CD14-positive monocyte (primary cell): ENCODE data around the gene CCNL1. TPM values are rescaled to one million over a fixed set of nuclear protein-coding genes. Genes with fewer than 3 reads are reported as not detected.

Experiments
- DNase-seq, 3 donors: peaks; one replicate each; pipeline ENCODE4 v3.0.0-alpha.2; 2011 to 2022
- H2AFZ ChIP-seq: 2 replicates; pipeline ENCODE4 v1.6.0; 2012; ENCODE audit warnings: mild to moderate bottlenecking, low read depth, low read length, inconsistent platforms; ENCODE audit not compliant: insufficient read depth, poor library complexity, severe bottlenecking
- H3K27ac ChIP-seq, 2 donors: 1 replicate in 1 of 2; 2 replicates in 1 of 2; pipeline ENCODE4 v1.5.1; 2012 to 2013; ENCODE audit warnings: low read length in 2 of 2, control low read depth in 1 of 2, inconsistent platforms in 1 of 2, low read depth in 1 of 2, mild to moderate bottlenecking in 1 of 2
- H3K27me3 ChIP-seq, 2 donors: one replicate each; pipeline versions ENCODE4 v1.6.0 to v1.6.1; 2011 to 2013; ENCODE audit warnings: low read length in 2 of 2; ENCODE audit not compliant: control insufficient read depth in 2 of 2, insufficient read depth in 2 of 2
- H3K36me3 ChIP-seq, 2 donors: replicated peaks in 1 of 2; 1 replicate in 1 of 2; 2 replicates in 1 of 2; pipeline versions ENCODE4 v1.5.1 to v1.6.1; 2012 to 2013; ENCODE audit warnings: low read length in 2 of 2, control low read depth in 1 of 2, inconsistent platforms in 1 of 2, mild to moderate bottlenecking in 1 of 2; ENCODE audit not compliant: insufficient read depth in 2 of 2, control insufficient read depth in 1 of 2
- H3K4me1 ChIP-seq, 2 donors: 1 replicate in 1 of 2; 2 replicates in 1 of 2; pipeline versions ENCODE4 v1.5.1 to v1.6.1; 2012 to 2013; ENCODE audit warnings: low read length in 2 of 2, control low read depth in 1 of 2, inconsistent platforms in 1 of 2, mild to moderate bottlenecking in 1 of 2, moderate library complexity in 1 of 2; ENCODE audit not compliant: insufficient read depth in 2 of 2, control insufficient read depth in 1 of 2
- H3K4me2 ChIP-seq: replicated peaks from 2 replicates; pipeline ENCODE3; 2012; ENCODE audit warnings: low read length, moderate library complexity, mild to moderate bottlenecking; ENCODE audit not compliant: poor library complexity, severe bottlenecking; ENCODE audit errors: extremely low read depth
- H3K4me3 ChIP-seq, 3 experiments: fragments of 200-600 bp in 1 of 3; sonication (generic) in 1 of 3; replicated peaks in 1 of 3; 1 replicate in 2 of 3; 2 replicates in 1 of 3; pipeline ENCODE4 v1.5.1; 2011 to 2013; ENCODE audit warnings: low read length in 3 of 3, mild to moderate bottlenecking in 3 of 3, control low read depth in 2 of 3, low read depth in 2 of 3, inconsistent platforms in 1 of 3, moderate library complexity in 1 of 3
- H3K79me2 ChIP-seq: 2 replicates; pipeline ENCODE4 v1.6.0; 2012; ENCODE audit warnings: mild to moderate bottlenecking, control low read depth, inconsistent platforms, low read length, moderate library complexity; ENCODE audit not compliant: insufficient read depth
- H3K9ac ChIP-seq: 2 replicates; pipeline ENCODE4 v1.6.0; 2017; ENCODE audit warnings: low read length, mild to moderate bottlenecking; ENCODE audit not compliant: insufficient read depth, poor library complexity, severe bottlenecking
- H3K9me3 ChIP-seq, 2 donors: replicated peaks in 1 of 2; 1 replicate in 1 of 2; 2 replicates in 1 of 2; pipeline versions ENCODE4 v1.5.1 to v1.6.1; 2012 to 2013; ENCODE audit warnings: low read length in 2 of 2, control low read depth in 1 of 2; ENCODE audit not compliant: control insufficient read depth in 1 of 2, insufficient read depth in 1 of 2
- H4K20me1 ChIP-seq: 2 replicates; pipeline ENCODE4 v1.6.0; 2012; ENCODE audit warnings: mild to moderate bottlenecking, low read length, control low read depth, moderate library complexity; ENCODE audit not compliant: insufficient read depth
- H3K27ac Mint-ChIP-seq, 7 donors: one replicate each; pipeline ENCODE4 v1.8.0; 2020; ENCODE audit warnings: mild to moderate bottlenecking in 7 of 7, mixed read lengths in 7 of 7, moderate library complexity in 6 of 7, inconsistent platforms in 2 of 7
- H3K27me3 Mint-ChIP-seq, 3 donors: one replicate each; pipeline ENCODE4 v1.8.0; 2021 to 2022; ENCODE audit warnings: low read depth in 3 of 3, mild to moderate bottlenecking in 3 of 3, mixed read lengths in 3 of 3, moderate library complexity in 3 of 3, inconsistent platforms in 1 of 3
- H3K36me3 Mint-ChIP-seq, 2 donors: one replicate each; pipeline ENCODE4 v1.8.0; 2020; ENCODE audit warnings: mixed read lengths in 2 of 2, inconsistent platforms in 1 of 2, mild to moderate bottlenecking in 1 of 2
- H3K4me1 Mint-ChIP-seq: one replicate; pipeline ENCODE4 v1.8.0; 2020; ENCODE audit warnings: mild to moderate bottlenecking, mixed read lengths
- H3K4me3 Mint-ChIP-seq, 2 donors: one replicate each; pipeline ENCODE4 v1.8.0; 2020; ENCODE audit warnings: mild to moderate bottlenecking in 2 of 2, mixed read lengths in 2 of 2, moderate library complexity in 1 of 2
- H3K9me3 Mint-ChIP-seq, 7 donors: one replicate each; pipeline ENCODE4 v1.8.0; 2020 to 2022; ENCODE audit warnings: mixed read lengths in 7 of 7, mild to moderate bottlenecking in 6 of 7, moderate library complexity in 6 of 7, inconsistent platforms in 2 of 7
- WGBS: methylation state at CpG from one replicate; pipeline ENCODE4 v1.1.5; 2013; ENCODE audit warnings: missing lambda C conversion rate; ENCODE audit not compliant: insufficient coverage; 5-methylcytosine and 5-hydroxymethylcytosine counted together
- intact Hi-C, 2 donors: fragments of 100-400 bp; cut with micrococcal nuclease; formaldehyde crosslinking; loops; one replicate each; pipeline versions ENCODE4 v1.15.0 to v1.15.1; 2023
- polyA plus RNA-seq, 3 donors: library from polyadenylated mRNA; depleted of rRNA in 1 of 3; unstranded in 2 of 3; stranded (reverse) in 1 of 3; fragments of 300-500 nt in 2 of 3; fragments of >200 nt in 1 of 3; fragmentation: Illumina TruSeq in 2 of 3; gene quantifications; 1 replicate in 2 of 3; 2 replicates in 1 of 3; pipeline ENCODE4 v1.2.3, GENCODE V29; 2012 to 2021
- TF ChIP-seq, protein P1 (sequence below): fragments of 200-600 bp; IDR thresholded peaks from one replicate; pipeline ENCODE4 v1.8.0; 2022; ENCODE audit warnings: antibody characterized with exemption, mild to moderate bottlenecking

The CCNL1 gene
- polyA plus RNA-seq, 3 donors: 32.0 to 751 (median 42.3) TPM

- intact Hi-C loops: no loop called here
- H4K20me1 ChIP-seq: no peaks in the 10 kb centered on the region
- H3K9me3 ChIP-seq: peaks cover 0 to 10% of the 10 kb centered on the region in 2 donors
- no peak overlapping the region for H3K4me2 ChIP-seq
- DNase-seq: no peak
- Mint-ChIP-seq H3K4me3 (no peak overlapping the region), H3K27ac (no peak overlapping the region), H3K9me3 (peaks cover 3 to 21% (median 11%) of the 10 kb centered on the region in 7 donors), H3K36me3 (peaks cover 9 to 18% of the 10 kb centered on the region in 2 donors), H3K27me3 (no peaks in the 10 kb centered on the region), H3K4me1 (peaks cover 24% of the 10 kb centered on the region)
- H2AFZ ChIP-seq: no peak overlapping the region
- no peaks in the 10 kb centered on the region for H3K27me3 ChIP-seq
- no peak overlapping the region for H3K9ac ChIP-seq
- no peak overlapping the region for H3K4me3 ChIP-seq
- H3K27ac ChIP-seq: no peak overlapping the region
- peaks cover 19 to 22% of the 10 kb centered on the region in 2 donors for H3K4me1 ChIP-seq
- H3K79me2 ChIP-seq: peaks cover 20% of the 10 kb centered on the region
- no peaks in the 10 kb centered on the region for H3K36me3 ChIP-seq
- 100% methylated on average over 8 of the region's 10 CpGs for WGBS
- TF ChIP-seq, protein P1, sequence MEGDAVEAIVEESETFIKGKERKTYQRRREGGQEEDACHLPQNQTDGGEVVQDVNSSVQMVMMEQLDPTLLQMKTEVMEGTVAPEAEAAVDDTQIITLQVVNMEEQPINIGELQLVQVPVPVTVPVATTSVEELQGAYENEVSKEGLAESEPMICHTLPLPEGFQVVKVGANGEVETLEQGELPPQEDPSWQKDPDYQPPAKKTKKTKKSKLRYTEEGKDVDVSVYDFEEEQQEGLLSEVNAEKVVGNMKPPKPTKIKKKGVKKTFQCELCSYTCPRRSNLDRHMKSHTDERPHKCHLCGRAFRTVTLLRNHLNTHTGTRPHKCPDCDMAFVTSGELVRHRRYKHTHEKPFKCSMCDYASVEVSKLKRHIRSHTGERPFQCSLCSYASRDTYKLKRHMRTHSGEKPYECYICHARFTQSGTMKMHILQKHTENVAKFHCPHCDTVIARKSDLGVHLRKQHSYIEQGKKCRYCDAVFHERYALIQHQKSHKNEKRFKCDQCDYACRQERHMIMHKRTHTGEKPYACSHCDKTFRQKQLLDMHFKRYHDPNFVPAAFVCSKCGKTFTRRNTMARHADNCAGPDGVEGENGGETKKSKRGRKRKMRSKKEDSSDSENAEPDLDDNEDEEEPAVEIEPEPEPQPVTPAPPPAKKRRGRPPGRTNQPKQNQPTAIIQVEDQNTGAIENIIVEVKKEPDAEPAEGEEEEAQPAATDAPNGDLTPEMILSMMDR: no peak
These were observed 17.0 kb upstream of the CCNL1 start for GRCh38 chr3:157176934-157177333.

DNA sequence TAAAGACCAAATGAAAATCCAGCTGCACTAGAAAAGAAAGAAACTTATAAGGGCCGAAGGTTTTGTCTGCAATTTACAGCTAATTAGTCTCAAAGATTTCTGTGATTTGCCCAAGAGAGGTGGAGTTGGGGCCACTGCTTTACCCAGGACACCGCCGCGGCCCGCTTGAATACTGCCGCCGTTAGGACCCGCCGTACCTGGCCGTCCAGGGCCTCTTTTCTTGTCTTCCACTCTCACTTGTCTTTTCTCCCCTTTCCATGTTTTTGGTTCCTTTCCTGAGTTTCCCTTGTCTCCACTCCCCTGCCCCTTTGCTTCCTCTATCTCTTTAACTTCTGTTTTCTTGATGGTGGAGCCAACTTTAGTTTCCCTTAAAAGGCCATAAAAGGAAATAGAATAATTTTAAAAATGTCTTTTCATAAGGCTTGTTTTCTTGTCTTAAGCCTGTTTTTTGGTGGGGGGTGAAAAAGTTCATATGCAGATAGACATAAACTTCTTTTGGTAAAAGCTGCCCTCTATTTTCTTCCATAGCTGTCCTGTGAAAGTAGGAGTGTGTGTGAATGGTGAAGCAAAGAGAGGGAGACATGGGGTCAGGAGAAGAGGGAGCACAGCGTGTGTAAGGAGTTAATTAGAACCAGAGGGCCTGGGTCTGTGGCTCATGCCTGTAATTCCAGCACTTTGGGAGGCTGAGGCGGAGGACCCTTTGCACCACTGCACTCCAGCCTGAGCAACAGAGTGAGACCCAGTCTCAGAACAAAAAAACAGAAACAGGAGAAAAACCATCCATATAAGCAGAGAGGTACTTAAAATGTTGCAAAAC lies 16.0 kb upstream of the CCNL1 start:
- WGBS: 1% methylated on average over 10 of the region's 12 CpGs
- TF ChIP-seq, protein P1: no peak
- Histone ChIP-seq H2AFZ (peak overlapping the region; percentile 64), H3K79me2 (peaks cover 20% of the 10 kb centered on the region), H3K4me2 (peak overlapping the region; percentile 80), H4K20me1 (no peaks in the 10 kb centered on the region), H3K4me1 (peaks cover 26 to 28% of the 10 kb centered on the region in 2 donors), H3K27me3 (no peaks in the 10 kb centered on the region), H3K9me3 (peaks cover 0 to 10% of the 10 kb centered on the region in 2 donors), H3K4me3 (peak overlapping the region; percentile 66 to 97 (median 92)), H3K27ac (peak overlapping the region; percentile 90 to 98), H3K9ac (peak overlapping the region; percentile 87), H3K36me3 (no peaks in the 10 kb centered on the region)
- Mint-ChIP-seq H3K4me3 (peak overlapping the region; percentile 91 to 99), H3K27ac (peak overlapping the region; percentile 96 to 99 (median 99)), H3K9me3 (peaks cover 3 to 21% (median 11%) of the 10 kb centered on the region in 7 donors), H3K4me1 (peaks cover 30% of the 10 kb centered on the region), H3K36me3 (peaks cover 9 to 18% of the 10 kb centered on the region in 2 donors), H3K27me3 (no peaks in the 10 kb centered on the region)
- intact Hi-C loops: loop anchor here (1.0 to 2.0 kb wide), 2 partner anchors 15 to 16 kb away; partner anchors contain the start of gene CCNL1 (in 2 of the 2)
- DNase-seq: peak; percentile 31 to 71 (median 53)
